Gastrocnemius medialis (tissue), 4 donors: ENCODE measurements around the gene NHSL1.

Experiments
- CTCF ChIP-seq, 5 experiments: fragments of 450-650 bp in 3 of 5; fragments of 200-600 bp in 2 of 5; sonication (generic) in 2 of 5; IDR thresholded peaks in 4 of 5; conservative IDR thresholded peaks in 1 of 5; 1 replicate in 4 of 5; 2 replicates in 1 of 5; pipeline ENCODE4 v1.5.1; 2016 to 2019; ENCODE audit warnings: antibody characterized with exemption in 5 of 5, mild to moderate bottlenecking in 3 of 5, moderate library complexity in 3 of 5
- POLR2A ChIP-seq, 2 donors: fragments of 450-650 bp; IDR thresholded peaks; one replicate each; pipeline ENCODE4 v1.6.1; 2017; ENCODE audit warnings: antibody characterized with exemption in 2 of 2, mild to moderate bottlenecking in 2 of 2, moderate library complexity in 2 of 2

- TF ChIP-seq CTCF (IDR thresholded peaks at IDR 0.05 in 4 of 5, conservative IDR thresholded peaks at IDR 0.05 in 1 of 5) (no peak), POLR2A (IDR thresholded peaks at IDR 0.05) (no peak)
Measured at GRCh38 chr6:138527411-138528088, 28.3 kb upstream of the NHSL1 start.
